LoVo (cell line): Measurements from ENCODE around the gene TFB1M.
"Not testable (repeated sequence)": the region's sequence is repeated elsewhere in the genome, so short reads cannot be mapped to it uniquely, and the experiment has no call there.

Experiments
- DNase-seq: peaks from one replicate; pipeline ENCODE4 v3.0.0-alpha.2; 2016; ENCODE audit warnings: low spot score

The TFB1M gene

DNA sequence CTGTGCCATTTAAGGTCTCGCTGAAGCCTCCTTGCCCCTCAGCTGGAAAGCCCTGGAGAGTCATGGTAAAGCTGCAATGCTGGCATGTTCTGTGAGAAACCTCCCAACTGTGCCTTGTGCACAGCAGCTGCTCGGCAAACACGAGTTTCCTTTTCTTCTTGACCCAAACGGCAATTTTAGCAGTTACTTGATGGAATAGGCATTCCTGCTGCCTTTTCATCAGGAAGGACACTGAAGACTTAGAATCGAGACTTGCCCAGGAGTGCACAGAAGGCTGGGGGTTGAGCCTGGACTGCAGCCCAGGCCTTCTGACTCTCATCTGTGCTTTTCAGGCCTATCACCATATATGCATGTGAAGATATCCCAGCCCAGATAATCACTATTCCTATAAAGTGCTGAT, 79.2 kb downstream of the TFB1M start:
- no peak for DNase-seq

DNA sequence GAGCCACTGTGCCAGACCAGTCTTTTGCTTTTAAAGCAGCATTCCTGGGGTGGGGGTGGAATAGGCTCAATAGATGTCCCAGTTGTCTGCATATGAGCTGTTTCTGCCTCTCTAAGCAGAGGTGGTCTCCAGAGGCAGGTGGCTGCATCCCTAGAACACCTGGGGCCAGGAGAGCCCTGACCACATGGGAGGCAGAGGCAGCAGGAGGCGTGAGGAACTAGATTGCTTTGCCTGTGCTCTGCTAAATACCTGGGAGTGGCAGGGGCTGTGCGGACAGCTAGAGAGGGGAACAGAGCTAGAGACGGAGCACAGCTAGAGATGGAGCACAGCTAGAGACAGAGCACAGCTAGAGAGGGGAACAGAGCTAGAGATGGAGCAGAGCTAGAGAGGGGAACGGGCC, 79.6 kb downstream of the TFB1M start:
- no peak for DNase-seq

DNA sequence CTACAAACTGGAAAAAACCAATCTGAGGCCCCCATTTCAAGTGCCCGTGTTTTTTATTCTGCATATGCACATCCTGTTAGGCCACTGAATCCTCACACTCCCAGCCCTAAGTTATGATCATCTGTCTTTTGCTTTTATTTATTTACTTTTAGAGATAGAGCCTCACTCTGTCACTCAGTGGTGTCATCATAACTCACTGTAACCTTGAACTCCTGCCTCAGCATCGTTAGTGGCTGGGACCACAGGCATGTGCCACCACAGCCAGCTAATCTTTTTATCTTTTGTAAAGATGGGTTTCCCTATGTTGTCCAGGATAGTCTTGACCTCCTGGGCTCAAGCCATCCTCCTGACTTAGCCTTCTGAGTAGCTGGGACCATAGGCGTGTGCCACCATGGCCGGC, 80.1 kb downstream of the TFB1M start:
- DNase-seq: no peak

DNA sequence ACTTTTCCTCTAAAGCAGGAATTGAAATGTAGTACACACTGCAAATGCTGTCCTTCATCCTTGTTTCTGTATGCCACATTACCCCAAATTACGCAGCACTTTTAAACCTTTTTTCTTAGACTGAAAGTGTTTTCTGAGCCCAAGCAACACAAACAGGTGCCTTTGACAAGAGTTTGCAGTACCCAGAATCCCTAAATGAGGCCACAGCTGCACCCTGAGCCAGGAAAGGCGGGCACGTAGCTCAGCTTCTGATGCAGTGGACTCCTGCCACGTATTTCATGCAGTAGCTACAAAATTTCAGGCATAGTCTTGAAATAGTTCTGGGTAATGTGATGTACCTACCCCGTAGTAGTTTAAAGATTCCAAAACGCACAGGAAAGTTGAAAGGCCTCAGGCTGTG, 81.4 kb downstream of the TFB1M start:
- DNase-seq: no peak

DNA sequence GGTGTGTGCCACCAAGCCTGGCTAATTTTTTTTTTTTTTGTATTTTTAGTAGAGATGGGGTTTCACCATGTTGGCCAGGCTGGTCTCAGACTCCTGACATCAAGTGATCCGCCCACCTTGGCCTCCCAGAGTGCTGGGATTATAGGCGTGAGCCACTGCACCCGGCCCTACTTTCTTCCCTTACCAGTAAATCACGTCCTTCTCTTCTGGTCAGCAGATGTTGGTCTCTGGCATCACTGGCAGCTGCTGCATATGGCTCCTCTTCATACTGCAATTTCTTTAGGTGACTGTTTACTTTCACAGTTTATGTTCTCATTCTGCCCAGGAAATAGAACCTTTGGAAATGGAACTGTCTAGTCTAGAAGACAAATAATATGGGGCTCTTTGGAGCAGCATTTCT, 83.3 kb downstream of the TFB1M start:
- not testable (repeated sequence) for DNase-seq

DNA sequence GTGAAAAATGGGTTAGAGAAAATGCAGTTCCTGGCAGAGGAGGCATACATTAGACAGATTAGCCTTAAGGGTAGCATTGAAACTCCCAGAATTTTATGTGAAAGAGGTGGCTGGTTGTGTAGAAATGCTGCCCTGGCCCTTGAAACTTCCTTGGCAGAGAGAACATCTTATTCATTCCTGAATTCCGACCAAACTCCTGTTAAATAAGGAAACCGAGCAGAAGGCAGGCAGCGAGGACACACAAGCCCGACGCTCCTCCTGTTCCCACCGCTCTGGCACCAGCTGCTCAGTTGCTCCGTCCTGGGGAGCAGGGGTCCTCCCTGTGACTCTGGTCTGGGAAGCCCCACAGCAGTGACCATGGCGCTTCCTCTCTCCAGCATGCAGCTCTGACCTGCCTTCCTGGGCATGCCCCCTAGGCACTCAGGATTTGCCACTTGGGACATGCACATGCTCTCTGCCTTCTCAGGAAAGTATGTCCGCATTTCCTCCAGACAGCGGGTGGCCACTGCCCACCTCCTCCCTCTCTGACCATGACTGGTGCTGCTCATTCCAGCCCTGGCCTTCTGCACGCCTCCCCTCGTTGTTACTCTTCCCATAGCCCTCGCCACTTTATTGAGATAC, 85.6 kb downstream of the TFB1M start:
- no peak for DNase-seq

DNA sequence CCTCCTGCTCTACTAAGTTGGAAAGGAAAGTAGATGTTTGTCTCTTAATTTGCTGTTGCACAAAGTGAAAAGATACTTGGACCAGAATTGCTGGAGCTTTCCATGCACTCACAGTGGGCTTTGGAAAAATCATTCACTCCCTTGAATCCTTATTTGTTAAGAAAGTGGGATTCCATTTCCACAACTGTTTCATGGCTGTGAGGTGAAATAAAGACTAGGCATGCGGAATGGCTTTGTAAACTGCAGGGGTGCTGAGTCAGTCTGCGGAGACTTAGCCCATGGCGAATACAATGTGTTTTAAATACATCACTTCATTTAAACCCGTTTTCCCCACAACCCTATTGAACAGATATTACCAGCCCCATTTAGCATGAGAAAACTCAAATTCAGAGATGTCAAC, 87.2 kb downstream of the TFB1M start:
- DNase-seq: no peak

DNA sequence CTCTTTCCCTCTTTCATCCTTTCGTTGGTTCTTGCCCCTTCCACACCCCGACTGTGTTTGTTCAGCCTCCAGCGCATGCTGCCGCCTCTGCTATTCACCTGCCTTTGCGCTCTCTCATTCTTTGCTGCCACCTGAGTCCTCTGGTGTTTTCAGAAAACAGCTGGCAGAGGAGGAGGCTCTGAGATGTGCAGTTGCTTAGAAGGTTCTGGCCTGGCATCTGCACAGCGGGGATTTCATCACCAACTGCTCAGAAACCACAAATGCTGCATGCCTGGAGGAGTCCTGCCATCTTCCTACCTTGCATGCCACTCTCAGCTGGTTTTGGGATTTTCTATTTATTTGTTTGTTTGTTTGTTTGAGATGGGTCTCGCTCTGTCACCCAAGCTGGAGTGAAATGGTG, 89.7 kb downstream of the TFB1M start:
- DNase-seq: no peak

DNA sequence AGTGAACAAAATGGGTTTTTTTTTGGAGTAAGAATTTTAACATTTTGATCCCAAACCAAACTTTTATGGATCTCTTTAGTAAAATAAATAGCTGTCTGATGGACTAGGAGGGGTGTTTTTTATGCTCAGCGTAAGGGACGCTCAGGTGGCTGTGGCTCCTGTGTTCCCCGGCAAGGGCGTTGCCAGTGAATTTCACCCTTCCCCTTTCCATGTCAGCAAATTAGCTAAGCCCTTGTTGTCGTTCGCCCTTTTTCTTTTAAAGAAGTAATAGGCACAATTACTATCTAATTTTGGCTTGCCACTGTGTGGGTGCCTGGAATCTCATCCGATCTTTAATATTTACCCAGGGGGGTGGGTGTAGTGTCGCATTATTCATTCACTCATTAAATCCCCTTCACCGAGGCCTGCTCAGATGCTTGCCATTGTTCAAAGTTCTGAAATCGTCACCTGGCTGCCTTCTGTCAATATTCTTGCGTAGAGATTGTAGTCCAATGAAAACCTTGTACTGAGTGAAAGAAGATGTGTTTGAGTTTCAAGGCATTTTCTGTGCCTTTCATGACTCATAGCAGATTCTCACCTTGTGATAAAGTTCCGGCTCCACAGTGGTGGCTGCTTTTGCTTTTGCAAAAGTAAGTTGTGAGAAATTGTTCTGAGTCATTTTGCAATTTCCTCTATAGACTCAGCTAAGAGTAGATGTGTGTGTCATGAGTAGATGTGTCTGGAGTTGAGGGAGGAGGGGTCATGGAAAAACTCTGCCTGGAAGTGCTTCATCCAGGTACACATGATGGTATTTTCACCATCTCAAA, 90.4 kb downstream of the TFB1M start:
- DNase-seq: no peak

DNA sequence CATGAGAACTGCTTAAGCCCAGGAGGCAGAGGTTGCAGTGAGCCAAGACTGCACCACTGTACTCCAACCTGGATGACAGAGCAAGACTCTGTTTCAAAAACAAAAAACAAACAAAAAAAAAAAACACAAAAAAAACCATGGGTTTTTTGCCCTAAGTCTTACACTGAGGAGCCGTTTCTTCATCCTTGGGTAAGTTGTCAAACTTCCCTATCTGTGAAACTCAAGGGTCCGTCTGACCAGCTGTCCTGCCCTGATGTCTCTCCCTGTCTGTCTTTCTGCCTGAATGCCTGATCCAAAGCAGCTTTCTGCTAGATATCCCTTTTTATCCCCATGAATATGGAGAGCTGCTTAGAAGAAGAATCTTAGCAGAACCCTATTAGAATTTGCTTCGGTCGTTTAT, 91.8 kb downstream of the TFB1M start:
- no peak for DNase-seq

DNA sequence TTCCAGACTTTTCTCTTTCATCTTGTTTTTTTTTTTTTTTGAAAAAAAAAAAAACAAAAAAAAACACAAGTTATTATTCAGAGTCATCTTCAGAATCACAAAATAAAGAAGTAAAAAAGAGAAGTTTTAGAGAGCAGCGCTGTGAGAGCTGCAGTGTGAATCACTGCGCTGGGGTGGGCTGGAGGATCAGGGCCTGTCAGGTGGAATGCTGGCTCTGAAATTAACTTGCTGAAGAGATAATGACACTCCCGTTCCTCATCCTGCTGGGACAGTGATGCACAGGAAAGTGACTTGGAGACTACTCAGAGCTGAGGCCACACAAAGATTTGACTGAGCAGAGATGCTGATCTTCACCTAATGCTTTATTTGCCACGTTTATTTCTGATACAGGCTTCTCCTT, 93.2 kb downstream of the TFB1M start:
- DNase-seq: no peak

DNA sequence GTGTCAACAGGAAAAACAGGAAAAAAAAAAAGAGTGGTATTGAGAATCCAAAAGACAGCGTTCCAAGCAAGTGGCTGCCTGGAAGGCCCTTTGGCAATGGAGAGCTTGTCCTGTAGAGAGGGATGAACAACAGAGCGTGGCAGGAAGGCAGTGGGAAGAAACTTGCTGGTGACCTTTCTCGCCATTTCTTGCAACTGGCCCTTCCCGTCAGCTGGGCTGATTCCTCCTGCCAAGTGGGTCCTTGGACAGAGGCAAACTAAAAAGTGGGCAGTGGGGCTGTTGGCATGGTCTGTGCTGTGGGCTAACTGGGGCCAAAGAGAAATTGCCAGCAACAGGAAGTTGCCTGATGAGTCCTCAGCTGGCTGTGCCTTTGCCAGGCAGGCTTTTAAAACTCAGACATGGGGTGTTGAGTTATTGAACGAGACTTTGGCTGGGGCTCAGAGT, 94.4 kb downstream of the TFB1M start:
- no peak for DNase-seq

DNA sequence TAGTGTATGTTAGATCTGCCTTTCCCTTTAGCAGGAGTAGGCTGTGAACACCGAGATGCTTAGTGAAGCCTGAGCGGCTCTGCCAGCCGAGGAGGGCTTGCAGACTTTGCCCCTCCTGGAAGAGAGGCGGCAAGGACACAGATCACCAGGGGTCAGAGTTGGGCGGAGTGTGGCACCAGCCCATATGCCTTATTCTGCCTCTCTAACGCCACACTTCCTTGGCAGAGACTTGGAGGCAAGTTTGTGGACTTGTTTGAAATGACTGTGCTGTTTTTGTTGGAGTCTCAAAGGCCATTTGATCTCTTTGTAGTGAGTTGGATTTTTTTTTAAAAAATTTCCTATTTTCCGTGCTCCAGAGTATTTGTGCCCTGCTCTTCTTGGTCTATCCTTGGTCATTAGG, 95.0 kb downstream of the TFB1M start:
- DNase-seq: no peak

DNA sequence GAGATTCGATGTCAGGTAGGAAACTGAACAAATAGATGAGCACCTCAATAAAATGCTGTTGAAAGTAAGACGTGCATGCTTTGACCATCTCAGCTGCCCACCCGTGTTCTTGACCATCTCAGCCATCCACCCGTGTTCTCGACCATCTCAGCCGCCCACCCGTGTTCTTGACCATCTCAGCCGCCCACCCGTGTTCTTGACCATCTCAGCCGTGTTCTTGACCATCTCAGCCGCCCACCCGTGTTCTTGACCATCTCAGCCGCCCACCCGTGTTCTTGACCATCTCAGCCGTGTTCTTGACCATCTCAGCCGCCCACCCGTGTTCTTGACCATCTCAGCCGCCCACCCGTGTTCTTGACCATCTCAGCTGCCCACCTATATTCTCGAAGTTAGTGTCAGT, 95.6 kb downstream of the TFB1M start:
- not testable (repeated sequence) for DNase-seq

DNA sequence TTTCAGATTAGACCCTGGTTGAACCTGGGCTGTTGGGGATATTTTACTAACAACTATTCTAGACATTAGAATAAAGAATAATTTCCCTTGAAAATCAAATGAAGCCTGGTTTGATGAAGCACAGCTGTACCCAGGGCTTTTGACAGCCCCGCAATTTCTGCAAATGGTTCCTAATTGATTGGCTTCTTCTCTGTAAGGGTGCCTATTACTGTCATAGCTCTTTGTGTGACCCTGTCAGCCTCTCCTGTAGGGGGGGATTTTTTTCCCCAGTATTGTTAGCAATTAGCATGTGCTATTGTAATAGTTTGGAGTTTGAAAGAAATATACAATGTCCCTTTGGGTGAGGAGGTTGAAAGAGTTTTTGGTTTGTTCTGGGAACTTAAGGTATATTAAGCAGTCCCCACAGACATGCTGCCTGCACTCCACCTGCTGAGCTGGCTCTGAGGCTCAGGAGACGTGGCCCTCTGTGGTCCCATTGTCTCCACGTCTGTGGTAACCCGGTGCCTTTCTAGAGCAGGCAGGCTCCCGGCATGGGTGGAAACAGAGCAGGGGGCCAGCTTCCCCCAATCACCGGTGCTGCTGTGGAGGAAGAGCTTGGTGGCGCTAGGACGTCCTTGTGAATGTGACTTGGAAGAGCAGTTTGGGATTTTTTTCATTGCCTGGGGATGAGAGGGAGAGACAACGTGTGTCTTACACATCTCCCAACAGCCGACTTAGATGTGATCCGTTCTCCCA, 97.8 kb downstream of the TFB1M start:
- DNase-seq: no peak

DNA sequence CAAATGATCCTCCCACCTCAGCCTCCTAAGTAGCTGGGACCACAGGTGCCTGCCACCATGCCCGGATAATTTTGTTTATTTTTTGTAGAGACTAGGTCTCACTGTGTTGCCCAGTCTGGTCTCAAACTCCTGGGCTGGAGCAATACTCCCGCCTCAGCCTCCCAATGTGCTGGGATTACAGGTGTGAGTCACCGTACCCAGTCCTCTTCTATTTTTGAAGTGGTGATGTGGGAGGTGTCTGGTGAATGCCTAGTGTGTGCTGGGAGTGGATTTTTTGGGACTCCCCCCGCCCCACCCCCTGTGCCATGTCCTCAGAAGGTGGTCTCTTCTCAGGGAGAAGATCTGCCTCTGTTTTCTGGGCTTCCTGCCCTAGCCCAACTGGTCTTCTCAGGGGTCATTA, 98.4 kb downstream of the TFB1M start:
- DNase-seq: no peak

DNA sequence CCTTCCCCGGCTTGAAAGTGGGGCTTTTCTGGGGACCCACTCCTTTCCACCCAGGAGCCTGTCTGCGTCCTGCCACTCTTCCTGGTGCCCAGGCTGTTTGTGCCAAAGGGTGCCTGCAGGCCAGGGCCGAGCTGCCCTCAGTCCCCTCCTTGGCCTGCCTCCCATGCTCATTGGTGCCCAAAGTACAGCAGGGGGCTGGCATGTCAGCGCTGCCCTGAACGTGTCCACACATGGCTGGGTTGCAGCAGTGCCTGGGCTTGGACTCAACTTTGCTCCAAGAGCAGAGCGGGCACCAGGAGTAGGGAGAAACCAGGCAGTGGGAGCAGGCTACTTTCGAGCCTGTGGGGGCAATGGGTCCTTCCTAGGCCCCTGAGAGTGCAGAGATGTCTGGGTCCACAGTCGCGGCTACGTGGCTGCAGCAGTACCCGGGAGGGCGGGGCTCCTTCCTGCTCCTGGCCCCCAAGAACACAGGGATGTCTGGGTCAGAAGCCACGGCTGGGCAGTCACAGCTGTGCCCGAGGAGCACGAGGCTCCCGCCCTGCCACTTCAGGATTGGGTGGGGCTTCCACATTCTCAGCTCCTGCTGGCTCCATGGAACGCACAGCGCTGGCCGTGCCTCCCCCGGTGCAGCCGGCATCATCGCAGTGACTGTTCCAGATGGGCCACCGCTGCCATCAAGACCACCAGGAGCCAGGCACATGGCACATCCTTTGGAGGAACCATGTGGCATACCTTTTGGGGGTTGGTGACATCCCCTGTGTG, 100.5 kb downstream of the TFB1M start:
- no peak for DNase-seq

DNA sequence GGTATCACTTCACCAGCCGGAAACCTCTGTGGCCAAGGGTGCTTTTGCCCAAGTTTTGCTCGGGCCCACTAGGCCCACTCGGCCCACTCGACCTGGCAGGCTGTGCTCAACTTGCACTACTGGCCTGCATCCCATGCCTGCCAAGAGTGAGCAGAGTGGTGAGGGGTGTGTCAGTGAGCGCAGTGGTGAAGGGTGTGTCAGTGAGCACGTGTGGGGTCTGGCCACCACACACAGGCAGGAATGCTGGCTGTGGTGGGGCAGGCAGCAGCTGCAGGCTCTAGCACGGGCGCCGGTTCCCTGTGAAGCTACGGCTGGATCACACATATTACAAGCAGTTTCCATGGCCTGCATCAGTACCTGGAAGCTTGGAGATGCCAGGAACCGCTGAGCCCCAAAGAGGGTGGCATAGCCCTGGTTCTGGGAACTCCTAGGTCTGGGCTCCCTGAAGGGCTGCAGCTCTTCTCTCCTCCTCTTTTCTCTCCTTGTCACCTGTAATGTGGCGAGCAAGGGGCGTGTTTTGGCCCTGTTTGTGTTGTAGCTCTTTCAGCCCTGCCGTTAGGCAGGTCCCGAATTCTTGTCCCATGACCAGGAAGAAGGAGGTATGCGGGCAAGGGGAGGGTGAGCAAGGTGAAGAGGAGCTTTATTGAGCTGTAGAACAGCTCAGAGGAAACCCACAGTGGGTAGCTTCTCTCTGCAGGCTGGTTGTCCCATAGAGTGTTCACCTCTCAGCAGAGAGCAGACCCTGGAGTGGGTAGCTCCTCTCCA, 101.5 kb downstream of the TFB1M start:
- no peak for DNase-seq

DNA sequence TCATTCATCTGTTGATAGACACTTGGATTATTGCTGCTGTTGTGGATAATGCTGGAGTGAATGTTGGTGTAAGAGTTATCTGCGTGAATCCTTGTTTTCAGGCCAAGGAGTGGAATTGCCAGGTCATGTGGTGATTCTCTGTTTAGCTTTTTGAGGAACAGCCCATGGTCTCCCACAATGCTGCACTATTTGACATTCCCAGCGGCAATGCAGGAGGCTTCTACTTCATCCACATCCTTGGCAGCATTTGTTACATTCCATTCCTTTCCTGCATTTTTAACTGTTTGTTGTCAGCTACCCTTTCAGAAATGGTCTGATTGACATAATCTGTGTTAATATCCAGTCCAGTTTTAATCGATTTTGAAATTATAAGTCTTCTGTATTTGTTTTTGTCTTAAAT, 102.2 kb downstream of the TFB1M start:
- DNase-seq: no peak

DNA sequence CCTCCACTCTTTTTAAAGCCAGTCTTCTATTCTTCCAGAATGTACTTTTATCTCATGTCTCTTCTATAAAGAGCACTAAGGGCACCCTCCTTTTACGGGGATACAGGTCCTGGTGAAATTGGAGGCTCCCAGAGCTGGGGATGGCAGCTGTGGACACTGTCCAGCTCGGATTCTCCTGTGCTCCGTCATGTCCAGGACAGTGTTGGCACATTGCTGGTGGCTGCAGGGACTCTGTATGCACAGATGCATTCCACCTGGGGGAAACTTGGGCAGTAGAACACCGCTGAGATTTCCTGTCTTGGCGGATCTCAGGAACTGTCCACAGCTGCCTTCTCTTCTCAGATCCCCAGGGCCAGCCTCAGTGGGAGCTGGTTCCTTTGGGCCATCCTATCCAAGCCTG, 107.1 kb downstream of the TFB1M start:
- no peak for DNase-seq
